ENCODE measurements around the gene CD300E.
"Not testable (repeated sequence)": the region's sequence is repeated elsewhere in the genome, so short reads cannot be mapped to it uniquely, and the experiment has no call there.

The CD300E gene

GRCh38 chr17:74633326-74633725 lies 9.8 kb upstream of the CD300E start:
- no peak for DNase-seq

- DNase-seq, result peak; percentile 67
These were observed 9.1 kb upstream of the CD300E start for GRCh38 chr17:74632617-74633016.

- DNase-seq, result peak; percentile 57
These were observed 8.2 kb upstream of the CD300E start for GRCh38 chr17:74631468-74632450.

- not testable (repeated sequence) for DNase-seq
These were observed 6.7 kb upstream of the CD300E start for GRCh38 chr17:74630251-74630650.

GRCh38 chr17:74625661-74626060 lies 2.1 kb upstream of the CD300E start:
- DNase-seq, result no peak

- no peak for DNase-seq
These were observed 593 bp upstream of the CD300E start for GRCh38 chr17:74624131-74624530.

- DNase-seq, result no peak
These were observed 4.4 kb downstream of the CD300E start for GRCh38 chr17:74619077-74619673.

GRCh38 chr17:74618451-74618850 lies 5.1 kb downstream of the CD300E start:
- DNase-seq, result no peak

GRCh38 chr17:74616696-74617095 lies 6.8 kb downstream of the CD300E start:
- DNase-seq, result no peak

GRCh38 chr17:74612046-74612445 lies 11.5 kb downstream of the CD300E start:
- no peak for DNase-seq

- DNase-seq, result no peak
These were observed 13.4 kb downstream of the CD300E start for GRCh38 chr17:74610108-74610507.

- no peak for DNase-seq
These were observed 15.0 kb downstream of the CD300E start for GRCh38 chr17:74608511-74608910.

GRCh38 chr17:74607221-74607620 lies 16.3 kb downstream of the CD300E start:
- no peak for DNase-seq

- no peak for DNase-seq
These were observed 17.5 kb downstream of the CD300E start for GRCh38 chr17:74606050-74606449.

- DNase-seq, result no peak
These were observed 18.2 kb downstream of the CD300E start for GRCh38 chr17:74605361-74605760.

GRCh38 chr17:74604761-74605160 lies 18.8 kb downstream of the CD300E start:
- DNase-seq, result no peak

- DNase-seq, result no peak
These were observed 19.3 kb downstream of the CD300E start for GRCh38 chr17:74604200-74604599.

GRCh38 chr17:74603746-74604145 lies 19.8 kb downstream of the CD300E start:
- DNase-seq, result no peak

- DNase-seq, result no peak
These were observed 20.4 kb downstream of the CD300E start for GRCh38 chr17:74603037-74603635.

- peak; percentile 36 for DNase-seq
These were observed 21.5 kb downstream of the CD300E start for GRCh38 chr17:74601944-74602572.

GRCh38 chr17:74599448-74599939 lies 24.0 kb downstream of the CD300E start:
- DNase-seq, result no peak

GRCh38 chr17:74599023-74599399 lies 24.5 kb downstream of the CD300E start:
- DNase-seq, result peak; percentile 34

- DNase-seq, result no peak
These were observed 25.1 kb downstream of the CD300E start for GRCh38 chr17:74598346-74599022.

Measured in CD4-positive, alpha-beta T cell treated with Interleukin-15 for 1 hour (primary cell).